ENCODE data around the gene ADGRB3.

GRCh38 chr6:68635412-68635705 is 277 bp downstream of the ADGRB3 start:
- TF ChIP-seq RAD21 (IDR thresholded peaks at IDR 0.05; ENCODE audit: low read depth): no peak
- no peak for TF ChIP-seq REST (IDR thresholded peaks at IDR 0.05; ENCODE audit: low read depth)
- TF ChIP-seq CEBPB (IDR thresholded peaks at IDR 0.05): no peak
- no peak for TF ChIP-seq TAF1 (IDR thresholded peaks at IDR 0.05; ENCODE audit: low read depth)
- TF ChIP-seq YY1 (IDR thresholded peaks at IDR 0.05; ENCODE audit: low read depth): no peak
- no peak for TF ChIP-seq EP300 (IDR thresholded peaks at IDR 0.05; ENCODE audit: borderline replicate concordance)
- no peak for TF ChIP-seq TEAD4 (IDR thresholded peaks at IDR 0.05)
- no peak for TF ChIP-seq MAX (IDR thresholded peaks at IDR 0.05)
- no peak for TF ChIP-seq FOXM1 (IDR thresholded peaks at IDR 0.05; ENCODE audit: borderline replicate concordance, low read depth)

Data from Ishikawa (cell line).